Transverse colon (tissue), 3 donors: ENCODE measurements around the gene TICAM2.

Source experiments
- POLR2A ChIP-seq: fragments of 450-650 bp; IDR thresholded peaks from one replicate; pipeline ENCODE4 v1.6.1; 2016; ENCODE audit warnings: antibody characterized with exemption, mild to moderate bottlenecking, moderate library complexity
- TF ChIP-seq, protein P1 (sequence below), 5 experiments: fragments of 200-600 bp in 3 of 5; fragments of 450-650 bp in 2 of 5; sonication (generic) in 3 of 5; IDR thresholded peaks; 1 replicate in 2 of 5; 2 replicates in 3 of 5; pipeline ENCODE4 v1.5.1; 2016 to 2017; ENCODE audit warnings: antibody characterized with exemption in 5 of 5, inconsistent platforms in 3 of 5, mild to moderate bottlenecking in 2 of 5, moderate library complexity in 1 of 5

DNA sequence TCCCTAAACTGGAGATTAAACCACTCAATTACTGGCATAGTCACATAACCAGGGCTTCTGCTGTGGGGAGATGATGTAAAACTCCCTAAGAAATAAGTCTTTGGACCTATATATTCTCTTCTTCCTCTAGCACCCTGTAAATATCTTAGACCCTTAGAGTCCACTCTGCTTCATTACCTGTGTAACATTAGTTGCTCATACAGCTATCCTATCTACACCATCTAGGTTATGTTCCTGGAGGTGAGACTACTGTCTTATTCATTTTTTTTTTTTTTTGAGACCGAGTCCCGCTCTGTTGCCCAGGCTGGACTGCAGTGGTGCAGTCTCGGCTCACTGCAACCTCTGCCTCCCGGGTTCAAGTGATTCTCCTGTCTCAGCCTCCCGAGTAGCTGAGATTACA lies 9.6 kb upstream of the TICAM2 start:
- TF ChIP-seq, protein P1, sequence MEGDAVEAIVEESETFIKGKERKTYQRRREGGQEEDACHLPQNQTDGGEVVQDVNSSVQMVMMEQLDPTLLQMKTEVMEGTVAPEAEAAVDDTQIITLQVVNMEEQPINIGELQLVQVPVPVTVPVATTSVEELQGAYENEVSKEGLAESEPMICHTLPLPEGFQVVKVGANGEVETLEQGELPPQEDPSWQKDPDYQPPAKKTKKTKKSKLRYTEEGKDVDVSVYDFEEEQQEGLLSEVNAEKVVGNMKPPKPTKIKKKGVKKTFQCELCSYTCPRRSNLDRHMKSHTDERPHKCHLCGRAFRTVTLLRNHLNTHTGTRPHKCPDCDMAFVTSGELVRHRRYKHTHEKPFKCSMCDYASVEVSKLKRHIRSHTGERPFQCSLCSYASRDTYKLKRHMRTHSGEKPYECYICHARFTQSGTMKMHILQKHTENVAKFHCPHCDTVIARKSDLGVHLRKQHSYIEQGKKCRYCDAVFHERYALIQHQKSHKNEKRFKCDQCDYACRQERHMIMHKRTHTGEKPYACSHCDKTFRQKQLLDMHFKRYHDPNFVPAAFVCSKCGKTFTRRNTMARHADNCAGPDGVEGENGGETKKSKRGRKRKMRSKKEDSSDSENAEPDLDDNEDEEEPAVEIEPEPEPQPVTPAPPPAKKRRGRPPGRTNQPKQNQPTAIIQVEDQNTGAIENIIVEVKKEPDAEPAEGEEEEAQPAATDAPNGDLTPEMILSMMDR (IDR thresholded peaks at IDR 0.05) = no peak
- no peak for TF ChIP-seq POLR2A
